Lung (tissue), 12 donors: ENCODE results near the gene GTPBP10. TPM values are rescaled to one million over a fixed set of nuclear protein-coding genes. Genes with fewer than 3 reads are reported as not detected.

Experiments
- ATAC-seq: fragments of 200-7000 bp; cut with Tn5 transposase; one replicate; pipeline ENCODE4 v1.9.1; 2020; ENCODE audit warnings: moderate number of reproducible peaks; ENCODE audit not compliant: insufficient read depth, low FRiP score
- DNase-seq, 3 donors: peaks; one replicate each; pipeline ENCODE4 v3.0.0-alpha.2; 2013 to 2017
- H3K27ac ChIP-seq, 2 donors: one replicate each; pipeline ENCODE4 v1.5.1; 2013; ENCODE audit warnings: mild to moderate bottlenecking in 2 of 2, moderate library complexity in 2 of 2, control low read depth in 1 of 2, inconsistent platforms in 1 of 2, low read depth in 1 of 2, low read length in 1 of 2
- H3K27me3 ChIP-seq, 3 donors: one replicate each; pipeline ENCODE4 v1.5.1; 2013; ENCODE audit warnings: low read length in 2 of 3; ENCODE audit not compliant: control insufficient read depth in 3 of 3, insufficient read depth in 3 of 3
- H3K36me3 ChIP-seq, 4 donors: one replicate each; pipeline ENCODE4 v1.5.1; 2013; ENCODE audit warnings: low read length in 4 of 4, mild to moderate bottlenecking in 1 of 4, moderate library complexity in 1 of 4; ENCODE audit not compliant: control insufficient read depth in 4 of 4, insufficient read depth in 4 of 4
- H3K4me1 ChIP-seq, 5 donors: one replicate each; pipeline ENCODE4 v1.5.1; 2013; ENCODE audit warnings: low read length in 5 of 5, mild to moderate bottlenecking in 2 of 5, moderate library complexity in 1 of 5; ENCODE audit not compliant: control insufficient read depth in 5 of 5, insufficient read depth in 5 of 5
- H3K4me3 ChIP-seq: one replicate; pipeline ENCODE4 v1.5.1; 2013; ENCODE audit warnings: mild to moderate bottlenecking, control low read depth, moderate library complexity
- H3K9ac ChIP-seq, 2 donors: one replicate each; pipeline ENCODE4 v1.5.1; 2013; ENCODE audit warnings: low read length in 2 of 2, control low read depth in 1 of 2; ENCODE audit not compliant: insufficient read depth in 1 of 2
- H3K9me3 ChIP-seq, 4 donors: one replicate each; pipeline ENCODE4 v1.5.1; 2013; ENCODE audit warnings: low read length in 3 of 4, mild to moderate bottlenecking in 1 of 4, moderate library complexity in 1 of 4; ENCODE audit not compliant: control insufficient read depth in 4 of 4, insufficient read depth in 3 of 4
- CTCF ChIP-seq: IDR thresholded peaks from 2 replicates; pipeline ENCODE4 v1.5.1; 2012; ENCODE audit warnings: mild to moderate bottlenecking; ENCODE audit errors: control extremely low read depth, extremely low read depth
- WGBS, 2 donors: extraction: QIAGEN DNeasy Blood & Tissue Kit; methylation state at CpG; one replicate each; pipeline ENCODE4 v1.1.7; 2013; 5-methylcytosine and 5-hydroxymethylcytosine counted together
- polyA plus RNA-seq, 2 donors: library from polyadenylated mRNA; stranded (reverse); fragments of 200-250 nt; gene quantifications; one replicate each; pipeline ENCODE4 v1.2.1, GENCODE V29; 2013
- total RNA-seq, 2 donors: library from RNA; depleted of rRNA in 1 of 2; stranded (reverse); fragments of >200 nt in 1 of 2; gene quantifications; one replicate each; pipeline ENCODE4 v1.2.1, GENCODE V29; 2014 to 2021
- donor health status: control.
- donor health status: control.
- donor health status: Bipolar disorder and iron deficiency.
- donor health status: healthy.
- donor health status: DM: yes; HTN: yes; CAD: no.

Gene GTPBP10
- total and polyA plus RNA-seq, 4 donors: 9.2 to 20.9 (median 18.3) TPM

GRCh38 chr7:90309872-90310271 lies 36.6 kb upstream of the GTPBP10 start:
- peaks cover 0 to 3% (median 1%) of the 10 kb centered on the region in 4 donors for H3K36me3 ChIP-seq
- no peak overlapping the region for H3K27ac ChIP-seq
- no peak overlapping the region for H3K4me3 ChIP-seq
- no peak overlapping the region for H3K9ac ChIP-seq
- no peak for ATAC-seq
- no peaks in the 10 kb centered on the region for H3K9me3 ChIP-seq
- 84 to 90% methylated on average over 5 of the region's 5 CpGs for WGBS, 2 donors
- no peaks in the 10 kb centered on the region for H3K4me1 ChIP-seq
- no peak for TF ChIP-seq CTCF
- no peak for DNase-seq
- no peaks in the 10 kb centered on the region for H3K27me3 ChIP-seq

GRCh38 chr7:90311175-90311574 lies 35.3 kb upstream of the GTPBP10 start:
- DNase-seq: no peak
- Histone ChIP-seq H3K4me1 (no peaks in the 10 kb centered on the region), H3K9ac (no peak overlapping the region), H3K27me3 (no peaks in the 10 kb centered on the region), H3K27ac (no peak overlapping the region), H3K4me3 (no peak overlapping the region), H3K36me3 (peaks cover 0 to 3% (median 1%) of the 10 kb centered on the region in 4 donors), H3K9me3 (no peaks in the 10 kb centered on the region)
- TF ChIP-seq CTCF: no peak
- ATAC-seq: no peak

- 84 to 96% methylated on average over 2 of the region's 2 CpGs for WGBS, 2 donors
- no peak overlapping the region for H3K4me3 ChIP-seq
- no peak for DNase-seq
Measured at GRCh38 chr7:90312745-90313144, 33.8 kb upstream of the GTPBP10 start.

More at GRCh38 chr7:90312745-90313144, 33.8 kb upstream of the GTPBP10 start:
- peaks cover 0 to 1% (median 0%) of the 10 kb centered on the region in 3 donors for H3K27me3 ChIP-seq
- ATAC-seq: no peak
- no peak for TF ChIP-seq CTCF
- H3K4me1 ChIP-seq: no peaks in the 10 kb centered on the region
- H3K27ac ChIP-seq: no peak overlapping the region
- no peaks in the 10 kb centered on the region for H3K9me3 ChIP-seq
- H3K36me3 ChIP-seq: peaks cover 0 to 3% (median 1%) of the 10 kb centered on the region in 4 donors
- H3K9ac ChIP-seq: no peak overlapping the region
